GM15510 (cell line): Measurements from ENCODE around the gene NUP214.

Source experiments
- POLR2A ChIP-seq: IDR thresholded peaks from 3 replicates; pipeline ENCODE4 v1.6.1; 2011; ENCODE audit warnings: borderline replicate concordance; ENCODE audit not compliant: insufficient read length; ENCODE audit errors: extremely low read depth

NUP214 gene

GRCh38 chr9:131161585-131161984 is 36.2 kb downstream of the NUP214 start:
- TF ChIP-seq POLR2A, result no peak

- TF ChIP-seq POLR2A, result no peak
Measured at GRCh38 chr9:131162886-131163285, 37.5 kb downstream of the NUP214 start.

- no peak for TF ChIP-seq POLR2A
Measured at GRCh38 chr9:131165523-131165922, 40.1 kb downstream of the NUP214 start.

- no peak for TF ChIP-seq POLR2A
Measured at GRCh38 chr9:131167146-131167692, 41.8 kb downstream of the NUP214 start.

GRCh38 chr9:131167936-131168335 is 42.5 kb downstream of the NUP214 start:
- no peak for TF ChIP-seq POLR2A

GRCh38 chr9:131169563-131170240 is 44.3 kb downstream of the NUP214 start:
- no peak for TF ChIP-seq POLR2A

- TF ChIP-seq POLR2A, result no peak
Measured at GRCh38 chr9:131173995-131174394, 48.6 kb downstream of the NUP214 start.

GRCh38 chr9:131174681-131175239 is 49.4 kb downstream of the NUP214 start:
- no peak for TF ChIP-seq POLR2A

GRCh38 chr9:131177898-131178297 is 52.5 kb downstream of the NUP214 start:
- no peak for TF ChIP-seq POLR2A

GRCh38 chr9:131178382-131178781 is 53.0 kb downstream of the NUP214 start:
- TF ChIP-seq POLR2A, result no peak

GRCh38 chr9:131178926-131179325 is 53.5 kb downstream of the NUP214 start:
- TF ChIP-seq POLR2A, result no peak

- TF ChIP-seq POLR2A, result no peak
Measured at GRCh38 chr9:131179561-131180219, 54.3 kb downstream of the NUP214 start.

GRCh38 chr9:131180454-131180853 is 55.1 kb downstream of the NUP214 start:
- no peak for TF ChIP-seq POLR2A

- no peak for TF ChIP-seq POLR2A
Measured at GRCh38 chr9:131181091-131181681, 55.8 kb downstream of the NUP214 start.

GRCh38 chr9:131185924-131186323 is 60.5 kb downstream of the NUP214 start:
- no peak for TF ChIP-seq POLR2A
